Measurements from ENCODE around the gene PPP1R12C. TPM values are rescaled to one million over a fixed set of nuclear protein-coding genes. Genes with fewer than 3 reads are reported as not detected.

The PPP1R12C gene
- total and polyA plus RNA-seq, 10 of the 15 experiments (the other 5 are each of a cell fraction or from before 2014, with no cell fraction given) = 1.4 to 84.7 (median 20.5) TPM

- FAIRE-seq = no peak
- POLR2A ChIA-PET = no interaction called here
Observed at GRCh38 chr19:55050749-55051532, 66.5 kb downstream of the PPP1R12C start.

More at GRCh38 chr19:55050749-55051532, 66.5 kb downstream of the PPP1R12C start:
- Histone ChIP-seq H3K27me3 (replicated peaks in 1 of 2; ENCODE audit: control insufficient read depth in 2 of 2, insufficient read depth in 2 of 2, low read length in 1 of 2) (no peaks in the 10 kb centered on the region), H4K20me1 (ENCODE audit: control insufficient read depth, insufficient read depth) (no peaks in the 10 kb centered on the region), H3K79me2 (ENCODE audit: control insufficient read depth, insufficient read depth, low read length) (no peaks in the 10 kb centered on the region), H3K4me2 (ENCODE audit: control insufficient read depth, insufficient read depth) (no peak overlapping the region), H3K4me3 (no peak overlapping the region), H3K9ac (ENCODE audit: control insufficient read depth, insufficient read depth, low read length) (no peak overlapping the region), H3K36me3 (ENCODE audit: control insufficient read depth in 2 of 2, insufficient read depth in 2 of 2, low read length in 1 of 2) (peaks cover 16 to 21% of the 10 kb centered on the region in 2 experiments), H3K4me1 (ENCODE audit: control insufficient read depth, insufficient read depth, low read length) (no peaks in the 10 kb centered on the region), H3K27ac (ENCODE audit: control insufficient read depth, insufficient read depth) (no peak overlapping the region), H3K9me3 (replicated peaks; ENCODE audit: control insufficient read depth, insufficient read depth, low read length) (no peaks in the 10 kb centered on the region), H2AFZ (ENCODE audit: control insufficient read depth, low read depth, low read length) (no peak overlapping the region)
- ATAC-seq = no peak
- WGBS (ENCODE audit: insufficient coverage, insufficient replicate concordance, low lambda C conversion rate, missing lambda C conversion rate) = 94% methylated on average over 25 of the region's 25 CpGs
- SMC1A ChIA-PET (ENCODE audit: uncharacterized antibody, unreplicated experiment) = no interaction called here
- in situ Hi-C loops (cut with MboI) (no loop called here), intact Hi-C loops (cut with micrococcal nuclease; ENCODE audit: unreplicated experiment) (no loop called here)
- DNase-seq (ENCODE audit: low read depth, low spot score) = no peak
- no TSS peak for BruUV-seq (replicated peaks)
- no peak for TF ChIP-seq YY1 (IDR thresholded peaks at IDR 0.05; ENCODE audit: low read depth, low read length)
- no peak for TF ChIP-seq ZSCAN29 (IDR thresholded peaks at IDR 0.05)
- no peak for TF ChIP-seq E2F4 (IDR thresholded peaks at IDR 0.05; ENCODE audit: low read depth, low read length)
- TF ChIP-seq ZNF24 (IDR thresholded peaks at IDR 0.05) = no peak
- TF ChIP-seq RAD51 (IDR thresholded peaks at IDR 0.05) = no peak
- TF ChIP-seq MTA2 (IDR thresholded peaks at IDR 0.05; ENCODE audit: low read depth) = no peak
- no peak for TF ChIP-seq ATF7 (IDR thresholded peaks at IDR 0.05; ENCODE audit: low read depth)
- no peak for TF ChIP-seq RAD21 (IDR thresholded peaks at IDR 0.05; ENCODE audit: insufficient read depth, low read depth, low read length)
- no peak for TF ChIP-seq MAX (IDR thresholded peaks at IDR 0.05; ENCODE audit: low read depth, low read length)
- no peak for TF ChIP-seq FOXM1 (IDR thresholded peaks at IDR 0.05; ENCODE audit: low read depth, low read length)
- TF ChIP-seq ZBTB33 (IDR thresholded peaks at IDR 0.05) = no peak
- no peak for TF ChIP-seq MXI1 (IDR thresholded peaks at IDR 0.05; ENCODE audit: low read depth, low read length)
- no peak for TF ChIP-seq JUNB (IDR thresholded peaks at IDR 0.05)
- TF ChIP-seq NR2C2 (IDR thresholded peaks at IDR 0.05; ENCODE audit: borderline replicate concordance, control insufficient read depth, insufficient read length, low read depth) = no peak
- TF ChIP-seq ATF2 (IDR thresholded peaks at IDR 0.05; ENCODE audit: low read length) = no peak
- no peak for TF ChIP-seq PBX3 (IDR thresholded peaks at IDR 0.05; ENCODE audit: insufficient replicate concordance, low read depth, low read length)
- CTCF ChIA-PET = no interaction called here
- RAD21 ChIA-PET (ENCODE audit: unreplicated experiment) = no interaction called here
